DOHH2 (cell line): Measurements from ENCODE around the gene BSND.

Experiments used
- H3F3A ChIP-seq: fragments of 200-600 bp; sonication (generic), shearing (Covaris generic); 2 replicates; pipeline ENCODE4 v1.6.0; 2016; ENCODE audit warnings: antibody characterized with exemption, mild to moderate bottlenecking; ENCODE audit not compliant: control insufficient read depth, insufficient read depth
- H3K27ac ChIP-seq: fragments of 200-600 bp; sonication (generic); 2 replicates; pipeline ENCODE4 v1.5.1; 2014; ENCODE audit warnings: low read depth, mild to moderate bottlenecking, low read length, moderate library complexity
- H3K27me3 ChIP-seq: fragments of 200-600 bp; sonication (generic); 2 replicates; pipeline ENCODE4 v1.6.1; 2014; ENCODE audit warnings: mild to moderate bottlenecking, low read length, mixed read lengths; ENCODE audit not compliant: control insufficient read depth
- H3K36me3 ChIP-seq: fragments of 200-600 bp; sonication (generic); 2 replicates; pipeline ENCODE4 v1.6.1; 2014; ENCODE audit warnings: mild to moderate bottlenecking, low read length, moderate library complexity, mixed read lengths; ENCODE audit not compliant: control insufficient read depth
- H3K4me1 ChIP-seq: fragments of 200-600 bp; sonication (generic); 2 replicates; pipeline ENCODE4 v1.6.1; 2014; ENCODE audit warnings: mild to moderate bottlenecking, low read length, mixed read lengths; ENCODE audit not compliant: control insufficient read depth
- H3K4me2 ChIP-seq: fragments of 200-600 bp; sonication (generic); 2 replicates; pipeline ENCODE4 v1.6.0; 2014; ENCODE audit warnings: mild to moderate bottlenecking, low read length, moderate library complexity
- H3K4me3 ChIP-seq: fragments of 200-600 bp; sonication (generic); 2 replicates; pipeline ENCODE4 v1.5.1; 2014; ENCODE audit warnings: mild to moderate bottlenecking, low read length, mixed read lengths
- H3K79me2 ChIP-seq: fragments of 200-600 bp; sonication (generic); 2 replicates; pipeline ENCODE4 v1.6.1; 2014; ENCODE audit warnings: mild to moderate bottlenecking, low read length, mixed read lengths; ENCODE audit not compliant: control insufficient read depth
- H3K9me2 ChIP-seq: fragments of 200-600 bp; sonication (generic); replicated peaks from 2 replicates; pipeline ENCODE4 v1.6.1; 2014; ENCODE audit warnings: mild to moderate bottlenecking, low read length, mixed read lengths; ENCODE audit not compliant: control insufficient read depth
- H3K9me3 ChIP-seq: fragments of 200-600 bp; sonication (generic); 2 replicates; pipeline ENCODE4 v1.6.1; 2014; ENCODE audit warnings: antibody characterized with exemption, low read length, mixed read lengths; ENCODE audit not compliant: control insufficient read depth, insufficient read depth
- H4K20me1 ChIP-seq: fragments of 200-600 bp; sonication (generic); 2 replicates; pipeline ENCODE4 v1.6.0; 2014; ENCODE audit warnings: low read depth, mild to moderate bottlenecking, antibody characterized with exemption, low read length, moderate library complexity; ENCODE audit not compliant: control insufficient read depth, insufficient read depth
- CTCF ChIP-seq: fragments of 200-600 bp; sonication (generic); IDR thresholded peaks from one replicate; pipeline ENCODE4 v1.5.1; 2014; ENCODE audit warnings: antibody characterized with exemption, mild to moderate bottlenecking, low read depth, low read length; ENCODE audit not compliant: poor library complexity, severe bottlenecking
- EZH2phosphoT487 ChIP-seq: fragments of 200-600 bp; sonication (generic); IDR thresholded peaks from 2 replicates; pipeline ENCODE4 v1.6.1; 2017; ENCODE audit warnings: borderline replicate concordance, mild to moderate bottlenecking, antibody characterized with exemption, low read length, moderate library complexity, mixed read lengths

BSND gene

DNA sequence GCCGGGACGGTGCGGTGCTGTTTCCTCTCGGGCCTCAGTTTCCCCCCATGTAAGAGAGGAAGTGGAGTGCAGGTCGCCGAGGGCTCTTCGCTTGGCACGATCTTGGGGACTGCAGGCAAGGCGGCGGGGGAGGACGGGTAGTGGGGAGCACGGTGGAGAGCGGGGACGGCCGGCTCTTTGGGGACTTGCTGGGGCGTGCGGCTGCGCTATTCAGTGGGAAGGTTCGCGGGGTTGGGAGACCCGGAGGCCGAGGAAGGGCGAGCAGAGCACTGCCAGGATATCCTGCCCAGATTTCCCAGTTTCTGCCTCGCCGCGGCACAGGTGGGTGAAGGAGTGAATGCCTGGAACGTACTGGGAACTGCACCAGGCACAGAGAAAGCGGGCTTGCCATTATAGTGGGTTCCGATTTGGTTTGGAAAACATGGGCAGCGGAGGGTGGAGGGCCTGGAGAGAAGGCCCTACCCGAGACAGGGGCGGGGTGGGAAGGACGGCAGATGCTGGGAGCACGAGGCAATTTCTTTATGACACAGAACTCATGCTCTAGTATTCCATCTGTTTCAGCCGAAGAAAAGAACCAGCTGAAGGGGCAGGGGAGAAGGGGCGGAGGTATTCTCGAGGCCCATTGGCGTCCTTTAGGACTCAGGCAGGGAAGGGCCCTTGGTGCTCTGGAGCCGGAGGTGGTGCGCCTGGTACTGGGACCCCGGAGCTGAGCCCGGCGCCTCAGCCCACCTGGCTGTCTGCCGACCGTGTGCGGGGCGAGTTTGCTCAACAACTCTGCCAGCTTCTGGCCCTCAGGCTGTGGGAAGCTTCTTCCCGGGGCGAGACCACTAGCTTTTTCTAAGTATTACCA lies 41.6 kb downstream of the BSND start:
- Histone ChIP-seq H3K9me3 (no peaks in the 10 kb centered on the region), H3F3A (no peaks in the 10 kb centered on the region), H3K27me3 (peaks cover 19% of the 10 kb centered on the region), H3K79me2 (no peaks in the 10 kb centered on the region), H3K27ac (no peak overlapping the region), H3K9me2 (no peaks in the 10 kb centered on the region), H3K4me3 (no peak overlapping the region), H3K4me1 (no peaks in the 10 kb centered on the region), H3K4me2 (no peak overlapping the region), H3K36me3 (no peaks in the 10 kb centered on the region), H4K20me1 (no peaks in the 10 kb centered on the region)
- TF ChIP-seq CTCF (no peak), EZH2phosphoT487 (no peak)

DNA sequence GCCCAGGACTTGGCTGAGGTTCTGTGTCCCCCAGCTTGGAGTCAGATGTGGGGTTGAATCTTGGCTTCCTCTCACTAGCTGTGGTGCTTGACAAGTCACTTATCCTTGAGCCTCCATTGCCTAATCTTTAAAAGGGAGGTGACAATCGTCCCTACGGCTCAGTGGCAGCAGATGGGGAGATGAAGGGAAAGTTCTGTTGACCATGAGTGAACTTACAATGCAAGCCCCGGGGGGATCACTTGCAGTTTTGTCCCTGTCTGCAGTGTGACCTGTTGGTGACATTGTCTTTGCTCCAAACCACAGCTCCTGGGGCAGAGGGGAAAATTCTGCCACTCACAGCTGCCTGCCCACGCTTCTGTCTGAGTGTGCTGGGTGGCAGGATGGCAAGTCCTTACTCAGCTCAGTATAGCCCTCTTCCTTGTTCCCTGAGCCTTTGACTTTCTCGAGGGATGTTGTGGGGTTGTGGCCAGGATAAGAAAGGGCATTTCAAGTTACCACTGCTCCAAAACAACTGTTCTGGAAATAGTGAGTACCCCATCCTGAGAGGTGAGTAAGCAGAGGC lies 42.3 kb downstream of the BSND start:
- Histone ChIP-seq H3K27ac (no peak overlapping the region), H3K9me2 (no peaks in the 10 kb centered on the region), H3F3A (no peaks in the 10 kb centered on the region), H3K4me1 (no peaks in the 10 kb centered on the region), H3K36me3 (no peaks in the 10 kb centered on the region), H3K4me2 (no peak overlapping the region), H3K4me3 (no peak overlapping the region), H3K27me3 (peaks cover 15% of the 10 kb centered on the region), H3K9me3 (no peaks in the 10 kb centered on the region), H4K20me1 (no peaks in the 10 kb centered on the region), H3K79me2 (no peaks in the 10 kb centered on the region)
- TF ChIP-seq EZH2phosphoT487 (no peak), CTCF (no peak)

DNA sequence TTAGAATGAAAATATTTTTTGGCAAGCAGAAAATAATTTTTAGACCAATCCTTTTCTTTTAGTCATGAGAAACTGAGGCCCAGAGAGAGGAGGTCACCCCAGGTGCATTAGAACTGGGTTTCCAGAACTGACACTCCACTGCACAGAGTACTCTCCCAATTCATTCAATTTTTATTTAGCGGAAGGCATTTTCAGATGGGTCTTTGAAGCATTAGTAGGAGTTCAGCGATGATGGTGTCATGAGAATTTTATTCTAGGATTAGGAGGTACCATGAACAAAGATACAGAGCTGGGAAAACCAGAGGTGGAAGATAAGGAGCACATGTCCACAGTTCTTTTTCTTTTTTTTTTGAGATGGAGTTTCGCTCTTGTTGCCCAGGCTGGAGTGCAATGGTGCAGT lies 42.9 kb downstream of the BSND start:
- H3F3A ChIP-seq: no peaks in the 10 kb centered on the region
- H3K9me3 ChIP-seq: no peaks in the 10 kb centered on the region
- no peak for TF ChIP-seq EZH2phosphoT487
- TF ChIP-seq CTCF: no peak
- H3K4me1 ChIP-seq: no peaks in the 10 kb centered on the region
- H3K36me3 ChIP-seq: no peaks in the 10 kb centered on the region
- H4K20me1 ChIP-seq: no peaks in the 10 kb centered on the region
- H3K79me2 ChIP-seq: no peaks in the 10 kb centered on the region
- H3K4me2 ChIP-seq: no peak overlapping the region
- peaks cover 13% of the 10 kb centered on the region for H3K27me3 ChIP-seq
- no peaks in the 10 kb centered on the region for H3K9me2 ChIP-seq
- H3K27ac ChIP-seq: no peak overlapping the region
- no peak overlapping the region for H3K4me3 ChIP-seq
